H1 (cell line): Measurements from ENCODE around the gene ERCC3. TPM values are rescaled to one million over a fixed set of nuclear protein-coding genes. Genes with fewer than 3 reads are reported as not detected.

Experiments used
- ATF3 ChIP-seq: IDR thresholded peaks from 2 replicates; pipeline ENCODE4 v1.6.1; 2011; ENCODE audit warnings: low read depth, mild to moderate bottlenecking, low read length; ENCODE audit not compliant: insufficient read depth
- CBX5 ChIP-seq: fragments of 300-800, 300-1000 bp; sonication (generic); IDR thresholded peaks from 2 replicates; pipeline ENCODE4 v1.7.1; 2016; ENCODE audit warnings: antibody characterized with exemption, low read length, low read depth
- GTF2F1 ChIP-seq: IDR thresholded peaks from 2 replicates; pipeline ENCODE4 v1.6.1; 2012; ENCODE audit warnings: low read depth, low read length, improper control_type of control experiment, borderline replicate concordance
- RXRA ChIP-seq: IDR thresholded peaks from 2 replicates; pipeline ENCODE4 v1.6.1; 2011; ENCODE audit warnings: low read depth, mild to moderate bottlenecking, low read length, moderate library complexity; ENCODE audit not compliant: insufficient read depth
- TBP ChIP-seq: IDR thresholded peaks from 2 replicates; pipeline ENCODE4 v1.6.1; 2011; ENCODE audit warnings: low read depth, low read length, improper control_type of control experiment
- polyA plus RNA-seq, 7 experiments: library from polyadenylated mRNA; depleted of rRNA in 3 of 7; stranded (reverse) in 5 of 7; unstranded in 2 of 7; fragments of >200 nt in 5 of 7; fragments of 200-250 nt in 2 of 7; gene quantifications; 1 replicate in 5 of 7; 2 replicates in 1 of 7; 4 replicates in 1 of 7; pipeline versions ENCODE4 v1.2.1 to v1.2.3, GENCODE V29; 2011 to 2013; ENCODE audit warnings: missing spikeins in 2 of 7, mixed read lengths in 2 of 7
- total RNA-seq: library from RNA; stranded (reverse); fragmentation: NEBNext Ultra II Directional; extraction: Animal tissue kit (Norgen Biotek cat#: 25700); gene quantifications from 2 replicates; pipeline ENCODE4 v1.2.1, GENCODE V29; 2021
- TF ChIP-seq, protein P1 (sequence below), 3 experiments: IDR thresholded peaks; 1 replicate in 2 of 3; 2 replicates in 1 of 3; pipeline versions ENCODE4 v1.5.1 to v1.6.1; 2011; ENCODE audit warnings: low read length in 3 of 3, mild to moderate bottlenecking in 3 of 3, inconsistent platforms in 2 of 3, low read depth in 1 of 3, moderate library complexity in 1 of 3; ENCODE audit not compliant: insufficient read depth in 1 of 3; ENCODE audit errors: control extremely low read depth in 1 of 3

The ERCC3 gene
- total and polyA plus RNA-seq, 2 of the 8 experiments (the other 6 are each of a cell fraction or from before 2014, with no cell fraction given), result 41.8 to 48.9 TPM

- TF ChIP-seq, protein P1, sequence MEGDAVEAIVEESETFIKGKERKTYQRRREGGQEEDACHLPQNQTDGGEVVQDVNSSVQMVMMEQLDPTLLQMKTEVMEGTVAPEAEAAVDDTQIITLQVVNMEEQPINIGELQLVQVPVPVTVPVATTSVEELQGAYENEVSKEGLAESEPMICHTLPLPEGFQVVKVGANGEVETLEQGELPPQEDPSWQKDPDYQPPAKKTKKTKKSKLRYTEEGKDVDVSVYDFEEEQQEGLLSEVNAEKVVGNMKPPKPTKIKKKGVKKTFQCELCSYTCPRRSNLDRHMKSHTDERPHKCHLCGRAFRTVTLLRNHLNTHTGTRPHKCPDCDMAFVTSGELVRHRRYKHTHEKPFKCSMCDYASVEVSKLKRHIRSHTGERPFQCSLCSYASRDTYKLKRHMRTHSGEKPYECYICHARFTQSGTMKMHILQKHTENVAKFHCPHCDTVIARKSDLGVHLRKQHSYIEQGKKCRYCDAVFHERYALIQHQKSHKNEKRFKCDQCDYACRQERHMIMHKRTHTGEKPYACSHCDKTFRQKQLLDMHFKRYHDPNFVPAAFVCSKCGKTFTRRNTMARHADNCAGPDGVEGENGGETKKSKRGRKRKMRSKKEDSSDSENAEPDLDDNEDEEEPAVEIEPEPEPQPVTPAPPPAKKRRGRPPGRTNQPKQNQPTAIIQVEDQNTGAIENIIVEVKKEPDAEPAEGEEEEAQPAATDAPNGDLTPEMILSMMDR (IDR thresholded peaks at IDR 0.05; ENCODE audit: control extremely low read depth in 1 of 3, insufficient read depth in 1 of 3, low read depth in 1 of 3, low read length in 3 of 3), result no peak
- TF ChIP-seq CBX5 (no peak), ATF3 (no peak), GTF2F1 (no peak), RXRA (no peak), TBP (no peak)
- TF ChIP-seq, all 59 proteins: peak for 0
These were observed 577 bp downstream of the ERCC3 start (continued) for GRCh38 chr2:127293386-127293747.
